Stimulated activated CD4-positive, alpha-beta T cell treated with anti-CD3 and anti-CD28 coated beads, Interleukin-1b, Interleukin-23, amount 100 ng/mL, for 4 hours (primary cell): ENCODE results near the gene APEH.

Experiments
- DNase-seq, 2 donors: peaks; one replicate each; pipeline ENCODE4 v3.0.0-alpha.2; 2020; ENCODE audit warnings: low read depth in 2 of 2

APEH gene

GRCh38 chr3:49727154-49727923 is 53.2 kb downstream of the APEH start:
- no peak for DNase-seq

- DNase-seq: no peak
These were observed 53.8 kb downstream of the APEH start for GRCh38 chr3:49727924-49728361.

GRCh38 chr3:49729966-49730609 is 55.9 kb downstream of the APEH start:
- DNase-seq: no peak

- DNase-seq: no peak
These were observed 58.4 kb downstream of the APEH start for GRCh38 chr3:49732597-49732996.

- no peak for DNase-seq
These were observed 59.4 kb downstream of the APEH start for GRCh38 chr3:49733551-49733950.
